TTC549 (cell line): ENCODE measurements around the gene HCLS1.
"Not testable (repeated sequence)": the region's sequence is repeated elsewhere in the genome, so short reads cannot be mapped to it uniquely, and the experiment has no call there.

Experiments used
- FAIRE-seq: peaks from 2 replicates; lab custom pipeline; 2012; peaks lifted over from hg19 to GRCh38; lab: Jason Lieb, UNC

The HCLS1 gene

DNA sequence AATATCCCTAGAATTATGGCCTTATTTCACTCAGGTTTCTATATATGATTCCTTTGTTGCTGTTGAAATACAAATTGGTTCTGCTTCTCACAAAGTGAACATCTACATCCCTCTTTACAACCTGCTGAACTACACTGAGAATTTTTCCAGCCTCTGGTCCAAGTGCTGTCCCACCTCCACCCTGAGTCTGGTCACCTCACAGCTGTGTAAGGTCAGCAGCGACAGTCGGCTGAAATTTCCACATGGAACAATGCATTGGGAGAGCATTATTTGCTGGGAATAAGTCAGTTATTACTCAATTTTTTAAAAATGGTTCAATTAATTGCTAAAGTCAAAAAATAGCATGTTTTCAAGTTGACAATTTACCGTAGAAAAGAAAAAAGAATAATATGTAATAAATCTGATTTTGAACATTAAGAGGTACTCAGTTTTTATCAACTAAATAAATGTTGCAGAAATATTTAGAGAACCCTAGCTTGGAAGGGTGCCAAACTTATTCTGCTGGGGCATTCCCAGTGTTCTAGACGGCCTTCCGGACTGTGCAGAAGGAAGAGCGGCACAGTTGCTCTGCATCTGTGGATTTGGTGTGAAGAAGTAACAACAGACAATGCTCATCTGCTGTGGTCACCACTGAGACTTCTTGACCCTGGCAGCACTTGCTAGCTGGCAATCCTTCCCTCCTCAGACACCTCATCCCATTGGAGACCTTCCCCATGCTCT, 1.8 kb downstream of the HCLS1 start:
- no peak for FAIRE-seq

DNA sequence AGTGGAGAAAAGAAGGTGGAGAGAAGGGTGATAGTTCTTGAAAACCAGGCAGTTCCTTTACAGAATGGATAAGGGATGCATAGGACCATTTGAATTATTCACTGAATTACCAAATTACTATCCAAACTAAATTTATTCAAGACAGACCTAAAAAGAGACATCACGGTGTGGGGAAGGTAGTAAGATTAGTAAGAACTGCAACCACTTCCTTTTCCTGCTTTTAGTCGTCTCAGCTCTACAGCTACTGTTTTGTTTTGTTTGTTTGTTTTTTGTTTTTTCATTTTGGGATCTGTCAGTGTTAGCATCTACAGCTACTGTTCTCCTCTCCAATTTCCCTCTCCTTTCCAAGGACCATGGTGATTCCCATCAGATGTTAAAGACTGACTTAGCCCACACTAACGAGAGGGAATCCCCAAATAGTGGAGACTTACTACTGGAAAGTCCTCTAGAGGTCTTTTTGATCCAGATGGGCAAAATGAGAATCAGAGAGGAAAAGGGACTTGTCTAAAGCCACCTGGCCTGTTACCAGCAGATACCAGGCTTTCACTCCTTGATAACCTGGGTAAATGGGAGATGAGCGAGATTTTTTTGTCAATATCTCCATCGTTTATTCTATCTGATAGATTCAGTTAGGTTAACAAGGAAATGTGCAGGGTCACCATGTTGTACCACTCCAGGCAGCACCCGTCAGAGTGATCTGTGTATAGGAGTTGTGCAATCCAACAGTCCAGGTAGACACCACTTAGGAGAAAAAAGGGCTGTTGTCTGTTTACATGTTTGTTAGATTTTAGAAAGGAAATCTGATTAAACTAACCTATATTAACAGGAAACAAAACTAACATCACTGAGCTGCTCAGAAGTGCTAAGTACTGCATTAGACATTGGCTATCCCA, 6.0 kb downstream of the HCLS1 start:
- FAIRE-seq: no peak

DNA sequence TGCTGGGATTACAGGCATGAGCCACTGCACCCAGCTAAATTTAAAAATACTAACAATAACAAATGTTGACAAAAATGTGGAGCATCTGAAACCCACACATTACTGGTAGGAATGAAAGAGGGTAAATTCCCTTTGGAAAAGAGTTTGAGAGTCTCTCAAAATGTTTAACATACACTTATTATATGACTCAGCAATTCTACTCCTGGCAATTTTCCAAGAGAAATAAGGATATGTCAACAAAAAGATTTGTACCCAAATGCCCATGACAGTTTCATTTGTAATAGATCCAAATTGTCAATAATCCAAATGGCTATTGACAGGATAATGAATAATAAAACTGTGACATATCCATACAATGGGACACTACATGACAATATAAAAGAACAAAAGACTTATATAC, 9.0 kb downstream of the HCLS1 start:
- no peak for FAIRE-seq

DNA sequence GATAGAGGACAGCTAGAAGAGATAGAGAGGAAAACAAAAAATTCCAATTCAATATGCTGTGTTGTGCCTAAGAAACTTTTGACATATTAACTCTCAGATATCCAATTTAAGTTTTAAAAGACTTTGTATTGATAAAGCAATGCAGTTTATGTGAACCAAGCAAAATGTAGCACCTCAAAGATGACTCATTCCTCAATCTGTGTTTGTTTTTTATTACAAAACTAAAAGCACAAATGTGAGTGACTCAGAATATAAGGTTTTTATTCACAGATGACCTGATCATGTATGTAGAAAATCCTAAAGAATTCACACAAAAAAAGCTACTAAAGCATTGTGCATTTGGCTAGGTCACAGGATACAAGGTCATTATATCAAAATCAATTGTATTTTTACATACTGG, 11.1 kb downstream of the HCLS1 start:
- no peak for FAIRE-seq

DNA sequence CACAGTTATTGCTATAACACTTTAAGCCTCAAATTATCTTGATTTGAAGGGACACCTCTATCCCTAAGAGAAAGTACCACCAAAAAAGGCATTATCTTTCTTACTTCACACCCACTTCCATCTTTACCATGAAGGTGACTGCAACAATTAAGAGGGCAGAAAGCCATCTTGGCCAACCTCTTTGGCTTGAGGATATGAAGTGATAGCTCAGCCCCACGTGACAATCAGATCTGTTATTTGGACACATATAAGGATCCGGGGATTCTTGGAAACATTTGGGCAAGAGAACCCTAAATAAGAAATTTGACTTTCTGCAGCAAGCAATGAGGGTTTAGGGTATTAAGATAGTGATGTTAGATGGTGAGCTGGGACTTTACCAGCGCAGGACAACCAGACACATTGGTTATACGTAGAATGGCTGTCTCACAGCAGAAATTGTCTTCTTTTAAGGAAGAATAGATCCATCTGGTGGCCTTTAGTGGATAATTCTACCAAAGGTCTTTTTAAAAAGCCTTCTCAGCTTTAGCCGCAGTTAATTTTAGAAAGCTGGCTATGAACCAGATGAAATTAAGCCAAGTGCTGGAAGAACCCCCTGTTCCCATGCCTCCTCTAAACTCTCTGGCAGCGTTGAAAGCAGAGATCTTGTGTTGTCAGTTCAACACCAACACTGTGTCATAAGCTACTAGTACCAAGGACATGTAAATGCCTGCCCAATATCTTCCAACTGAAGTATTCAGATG, 12.3 kb downstream of the HCLS1 start:
- no peak for FAIRE-seq

DNA sequence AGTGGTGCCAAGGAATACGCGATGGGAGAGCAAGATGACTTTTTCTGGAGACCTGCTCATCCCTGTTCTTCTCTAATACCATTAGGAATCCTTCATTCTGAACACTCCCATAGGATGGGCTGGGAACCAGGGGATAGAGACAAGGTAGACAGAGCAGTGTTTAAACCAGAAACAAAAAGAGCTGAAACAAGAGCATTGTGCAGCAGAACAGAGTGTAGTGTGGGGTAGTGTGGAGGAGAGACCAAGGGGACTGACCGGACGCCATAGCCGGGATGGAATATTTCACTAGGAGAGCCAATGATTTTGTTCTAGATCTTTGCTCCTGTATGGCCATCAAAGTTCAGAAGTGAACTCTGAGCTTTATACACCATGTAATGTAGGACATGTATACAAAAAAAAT, 15.6 kb downstream of the HCLS1 start:
- FAIRE-seq: no peak

DNA sequence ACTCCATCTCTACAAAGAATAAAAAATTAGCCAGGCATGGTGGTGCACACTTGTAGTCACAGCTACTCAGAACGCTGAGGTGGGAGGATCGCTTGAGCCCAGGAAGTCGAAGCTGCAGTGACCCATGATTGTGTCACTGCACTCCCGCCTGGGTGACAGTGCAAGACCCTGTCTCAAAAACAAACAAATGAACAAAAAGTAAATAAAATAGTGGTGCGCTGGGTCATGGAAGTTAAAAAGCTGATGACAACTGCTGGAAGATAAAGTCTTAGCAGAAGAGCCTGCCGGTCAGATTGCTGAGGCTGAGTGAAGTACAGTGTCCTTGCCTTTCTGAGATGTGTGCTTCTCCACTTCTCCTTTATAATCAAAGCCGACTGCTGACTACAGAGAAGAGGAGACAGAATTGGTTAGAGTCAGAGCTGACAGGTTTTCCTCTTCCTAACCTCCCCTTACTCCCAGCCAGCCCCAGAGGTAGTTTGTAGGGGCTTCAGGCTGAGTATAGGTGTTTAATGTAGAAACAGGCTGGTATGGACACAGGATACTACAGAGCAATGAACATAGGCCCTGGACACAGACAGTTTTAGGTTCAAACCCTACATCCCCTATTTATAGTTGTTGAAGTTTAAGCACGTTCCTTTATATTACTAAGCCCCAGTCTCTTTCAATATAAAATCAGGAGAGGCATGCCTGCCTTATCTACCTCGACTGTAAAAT, 17.9 kb downstream of the HCLS1 start:
- FAIRE-seq: no peak

DNA sequence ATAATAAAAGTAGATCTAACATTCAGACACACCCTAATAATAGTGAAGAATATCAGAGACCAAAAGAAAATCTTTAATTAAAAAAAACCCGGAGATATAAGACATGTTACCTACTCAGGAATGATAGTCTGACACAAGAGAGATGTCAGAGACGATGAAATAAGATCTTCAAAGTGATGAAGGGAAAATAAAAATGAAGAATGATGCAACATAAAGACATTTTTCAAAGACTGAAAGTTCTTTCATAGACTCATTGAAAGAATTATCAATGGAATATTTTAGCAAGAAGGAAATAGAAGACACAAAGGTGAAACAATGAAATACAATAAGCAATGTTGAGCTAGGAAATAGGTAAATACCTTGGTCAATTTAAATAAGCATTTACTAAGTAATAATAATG, 19.6 kb downstream of the HCLS1 start:
- no peak for FAIRE-seq

DNA sequence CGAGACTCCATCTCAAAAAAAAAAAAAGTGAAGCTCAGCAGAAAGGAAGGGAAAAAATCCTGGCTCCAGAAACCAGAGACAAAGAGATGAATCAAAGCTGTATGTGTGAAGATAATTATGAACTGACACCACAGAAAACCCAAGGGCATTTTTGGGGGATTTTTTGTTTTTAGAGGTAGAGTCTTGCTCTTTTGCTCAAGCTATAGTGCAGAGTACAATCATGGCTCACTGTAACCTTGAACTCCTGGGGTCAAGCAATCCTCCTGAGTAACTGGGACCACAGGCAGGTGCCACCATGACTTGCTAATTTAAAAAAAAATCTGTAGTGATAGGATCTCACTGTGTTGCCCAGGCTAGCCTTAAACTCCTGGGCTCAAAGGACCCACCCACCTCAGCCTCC, 22.8 kb downstream of the HCLS1 start:
- no peak for FAIRE-seq

DNA sequence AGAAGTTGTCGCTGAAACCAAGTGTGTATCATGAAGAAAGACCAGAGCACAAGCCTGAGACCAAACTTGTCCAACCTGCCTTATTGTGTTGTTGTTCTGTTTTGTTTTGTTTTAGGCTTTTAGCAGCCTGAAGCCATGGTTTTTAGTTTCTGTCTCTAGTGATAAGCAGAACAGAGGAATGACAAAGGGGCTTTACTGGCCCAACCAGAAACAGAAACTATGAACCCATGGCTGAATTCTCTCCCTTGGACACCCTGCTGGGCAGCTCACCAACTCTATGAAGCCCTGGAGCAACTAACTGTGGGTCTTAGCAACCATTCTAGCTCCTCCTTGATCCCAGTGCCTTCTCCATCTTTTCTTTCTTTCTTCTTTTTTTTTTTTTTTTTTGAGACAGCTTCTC, 30.3 kb downstream of the HCLS1 start:
- FAIRE-seq: no peak

DNA sequence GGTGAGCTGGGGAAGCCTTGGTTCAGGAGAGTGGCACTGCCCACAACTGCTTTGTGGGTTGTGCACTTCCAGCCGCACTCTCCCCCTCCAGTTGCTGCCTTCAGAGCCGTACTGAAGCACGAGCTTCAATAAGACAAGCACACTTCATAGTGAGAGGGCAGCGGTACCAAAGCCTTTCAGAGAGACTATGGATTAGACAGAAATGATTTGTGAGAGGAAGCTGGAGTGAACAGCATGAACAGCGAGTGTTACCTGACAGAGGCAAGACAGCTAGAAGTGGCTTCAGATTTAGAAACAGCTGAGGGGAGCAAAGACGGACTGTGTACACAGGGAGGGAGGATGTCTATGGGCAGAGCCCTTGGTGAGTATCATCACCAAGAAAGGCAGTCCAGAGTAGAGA, 31.1 kb downstream of the HCLS1 start:
- FAIRE-seq: no peak

DNA sequence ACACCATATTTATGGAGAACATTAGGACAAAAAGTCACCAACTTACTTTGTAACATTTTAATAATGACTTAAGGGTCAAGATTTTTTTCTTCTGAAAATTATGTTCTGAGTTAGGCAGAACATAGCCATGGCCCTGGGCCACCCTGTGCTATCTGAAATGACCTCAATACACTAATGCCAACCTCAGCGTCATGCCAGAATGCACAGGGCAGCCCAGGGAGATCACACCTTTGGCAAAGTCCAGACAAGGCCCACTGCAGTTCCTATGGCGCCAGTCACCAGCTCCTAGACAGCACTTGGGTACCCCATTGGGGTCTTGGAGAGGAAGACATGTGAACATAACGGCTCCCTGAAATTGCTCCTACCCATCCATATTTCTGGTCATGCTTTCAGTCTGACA, 33.1 kb downstream of the HCLS1 start:
- FAIRE-seq: no peak

DNA sequence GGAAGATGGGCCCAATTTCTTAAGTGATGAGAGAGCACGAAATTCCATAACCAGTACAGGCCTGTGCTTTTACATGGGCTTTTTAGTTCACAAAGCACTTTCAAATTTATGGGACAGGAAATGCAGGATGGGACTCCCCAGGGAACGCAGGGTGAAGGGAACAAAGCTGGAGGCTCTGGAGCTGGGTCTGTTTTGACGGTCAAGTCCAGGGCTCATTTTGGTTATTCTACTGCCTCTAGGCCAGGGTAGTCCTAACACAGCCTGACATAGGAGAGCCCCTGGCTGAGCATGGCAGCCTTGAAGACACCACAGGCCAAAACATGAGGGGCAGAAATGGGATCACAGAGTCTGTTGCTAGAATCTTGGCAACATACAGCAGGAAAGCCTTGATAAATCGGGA, 33.5 kb downstream of the HCLS1 start:
- FAIRE-seq: no peak

DNA sequence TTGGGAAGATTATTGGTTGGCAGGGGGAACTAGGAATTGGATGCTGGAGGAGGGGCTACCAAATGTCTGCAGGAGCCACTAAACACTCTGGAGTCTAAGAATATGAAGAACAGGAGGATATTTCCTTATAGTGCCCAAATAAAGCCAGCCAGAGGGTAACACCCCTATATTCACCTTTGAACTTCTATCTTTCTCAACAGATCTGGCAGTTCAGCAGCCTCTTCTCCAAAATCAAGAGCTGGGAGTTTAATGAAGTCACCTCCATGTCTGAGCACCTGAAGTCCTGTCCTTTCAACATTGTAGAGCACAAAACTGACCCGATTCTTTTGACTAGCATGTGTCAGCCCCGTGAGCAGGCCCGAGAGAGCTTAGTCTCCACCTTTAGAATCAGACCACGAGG, 34.2 kb downstream of the HCLS1 start:
- FAIRE-seq: no peak

DNA sequence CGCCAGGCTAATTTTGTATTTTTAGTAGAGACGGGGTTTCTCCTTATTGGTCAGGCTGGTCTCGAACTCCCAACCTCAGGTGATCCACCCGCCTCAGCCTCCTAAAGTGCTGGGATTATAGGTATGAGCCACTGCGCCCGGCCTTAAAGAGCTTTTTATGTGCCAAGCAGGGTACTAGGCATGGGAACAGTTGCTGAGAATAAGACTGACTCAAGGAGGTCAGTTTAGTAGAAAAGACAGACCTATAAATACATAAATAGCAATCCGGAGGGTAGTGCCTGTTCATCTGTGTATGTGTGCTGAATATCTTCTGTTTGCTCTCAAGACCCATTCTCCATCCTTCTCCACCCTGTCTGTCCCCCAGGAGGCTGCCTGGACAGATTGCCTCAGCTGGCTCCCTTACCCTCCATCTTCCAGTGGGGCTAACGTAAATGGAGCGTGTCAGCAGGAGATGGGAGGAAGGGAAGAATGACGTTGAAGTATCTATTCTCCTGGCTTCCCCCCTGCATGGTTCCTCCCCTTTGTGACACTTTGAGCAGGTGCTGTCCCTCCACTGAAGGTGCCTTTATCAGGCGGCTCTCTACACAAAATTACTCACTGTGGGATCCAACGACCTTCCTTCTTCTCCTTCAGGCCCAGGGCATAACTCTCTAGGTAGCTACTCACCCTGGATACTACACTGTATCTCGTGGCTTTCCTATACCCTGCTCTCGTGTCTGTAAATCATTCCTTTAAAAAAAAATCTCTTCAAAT, 36.4 kb downstream of the HCLS1 start:
- FAIRE-seq: no peak

DNA sequence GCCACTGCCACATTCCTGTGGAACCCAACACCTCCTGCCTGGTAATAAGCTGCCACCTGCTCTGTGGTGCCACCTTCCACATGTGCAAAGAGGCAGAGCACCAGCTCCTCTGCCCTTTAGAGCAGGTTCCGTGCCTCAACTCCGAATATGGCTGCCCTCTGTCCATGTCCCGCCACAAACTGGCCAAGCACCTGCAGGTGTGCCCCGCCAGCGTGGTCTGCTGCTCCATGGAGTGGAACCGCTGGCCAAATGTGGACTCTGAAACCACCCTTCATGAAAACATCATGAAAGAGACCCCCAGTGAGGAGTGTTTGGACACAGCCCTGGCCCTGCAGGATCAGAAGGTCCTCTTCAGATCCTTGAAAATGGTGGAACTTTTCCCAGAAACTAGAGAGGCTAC, 39.2 kb downstream of the HCLS1 start:
- FAIRE-seq: no peak

DNA sequence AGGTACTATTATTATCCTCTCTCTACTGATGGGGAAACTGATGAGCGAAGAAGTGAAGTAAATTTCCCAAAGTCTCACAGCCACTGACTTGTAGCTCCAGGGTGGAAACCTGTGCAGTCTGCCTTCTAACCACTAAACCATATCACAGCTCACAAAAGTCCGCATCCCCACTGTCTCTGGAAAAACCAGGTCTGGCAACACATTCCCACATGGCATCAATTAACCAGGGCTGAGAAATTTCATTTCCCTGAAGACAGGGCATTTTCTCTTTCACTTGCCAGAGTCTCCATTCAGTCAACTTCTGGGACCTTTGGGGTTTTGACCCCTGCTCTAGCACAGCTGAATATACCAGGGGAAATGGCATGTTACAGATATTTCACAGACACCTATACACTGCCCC, 41.0 kb downstream of the HCLS1 start:
- FAIRE-seq: no peak

DNA sequence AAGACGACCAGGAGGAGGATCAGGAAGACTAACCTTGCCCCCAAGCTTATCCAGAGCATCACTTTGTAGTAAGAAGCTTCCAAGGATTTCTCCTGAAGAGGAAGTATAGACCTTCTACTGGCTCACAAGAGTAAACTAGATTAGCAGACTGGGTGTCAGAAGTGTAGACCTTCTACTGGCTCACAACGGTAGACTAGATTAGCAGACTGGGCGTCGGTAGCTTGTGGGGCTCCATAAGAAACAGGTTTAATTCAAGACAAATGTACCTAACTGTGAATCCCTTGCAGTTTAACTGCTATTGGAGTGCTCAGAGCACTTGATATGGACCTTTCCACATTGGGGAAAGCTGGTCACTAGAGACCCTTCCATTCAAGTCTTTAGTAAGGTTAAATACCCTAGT, 54.6 kb downstream of the HCLS1 start:
- no peak for FAIRE-seq

DNA sequence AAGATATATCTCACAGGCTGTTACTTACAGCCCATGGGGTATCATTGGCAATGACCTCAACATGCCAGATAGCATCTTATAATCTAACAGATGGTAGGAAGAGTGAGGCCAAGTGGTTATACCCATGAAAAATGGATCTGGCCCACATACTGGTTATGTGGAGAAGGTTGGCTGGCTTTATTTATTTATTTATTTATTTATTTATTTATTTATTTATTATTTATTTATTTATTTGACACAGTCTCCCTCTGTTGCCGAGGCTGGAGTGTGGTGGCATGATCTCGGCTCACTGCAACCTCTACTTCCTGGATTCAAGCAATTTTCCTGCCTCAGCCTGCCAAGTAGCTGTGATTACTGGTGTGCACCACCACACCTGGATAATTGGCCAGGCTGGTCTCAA, 55.9 kb downstream of the HCLS1 start:
- no peak for FAIRE-seq

DNA sequence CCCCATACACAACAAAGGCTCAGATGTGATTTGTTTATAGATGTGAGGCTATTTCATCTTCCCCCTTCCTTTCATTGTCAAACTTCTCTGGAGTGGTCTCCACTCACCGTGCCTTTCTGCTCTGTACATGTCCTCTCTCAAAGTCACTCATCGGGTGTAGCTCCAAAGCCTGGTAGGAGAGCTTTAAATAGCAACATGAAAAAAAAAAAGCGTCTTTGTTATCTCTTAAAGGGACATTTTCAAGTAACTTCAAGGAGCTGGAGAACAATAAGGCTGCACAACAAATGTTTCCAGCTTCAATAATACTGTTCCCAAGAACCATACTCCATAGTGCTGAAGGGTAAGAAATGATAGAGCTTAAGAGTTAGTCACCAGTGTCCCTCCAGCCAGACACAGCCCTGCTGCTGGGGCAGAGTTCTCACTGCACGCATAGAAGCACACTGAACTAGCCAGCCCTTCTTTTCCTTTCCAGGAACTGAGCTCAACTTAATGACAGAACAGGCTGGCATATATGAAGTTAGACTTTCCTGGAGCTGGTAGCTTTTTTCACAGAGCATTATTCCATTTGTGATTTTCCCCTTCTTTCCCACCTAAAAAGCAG, 59.4 kb downstream of the HCLS1 start:
- no peak for FAIRE-seq

DNA sequence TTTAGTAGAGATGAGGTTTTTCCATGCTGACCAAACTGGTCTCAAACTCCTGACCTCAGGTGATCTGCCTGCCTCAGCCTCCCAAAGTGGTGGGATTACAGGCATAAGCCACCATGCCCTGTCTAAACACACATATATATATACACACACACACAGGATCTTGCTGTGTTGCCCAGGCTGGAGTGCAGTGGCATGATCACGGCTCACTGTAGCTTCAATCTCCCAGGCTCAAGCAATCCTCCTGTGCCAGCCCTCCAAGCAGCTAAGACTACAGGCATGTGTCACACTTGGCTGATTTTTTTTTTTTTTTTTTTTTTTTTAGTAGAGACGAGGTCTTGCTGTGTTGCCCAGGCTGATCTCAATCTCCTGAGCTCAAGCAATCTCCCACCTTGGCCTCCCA, 60.8 kb downstream of the HCLS1 start:
- FAIRE-seq: not testable (repeated sequence)
